Measurements from ENCODE around the gene C6orf120. TPM values are rescaled to one million over a fixed set of nuclear protein-coding genes. Genes with fewer than 3 reads are reported as not detected.
A peak's percentile ranks its signal among the peaks of the same experiment; 100 is the strongest.

The C6orf120 gene
- total RNA-seq (24.9 and 27.1 TPM in 2 replicates), polyA plus RNA-seq (9.7 and 10.5 TPM in 2 replicates), polyA minus RNA-seq (19.3 and 25.9 TPM in 2 replicates)
- 38.6 TPM for total RNA-seq (2013)

GRCh38 chr6:169701954-169702839 is at the start of gene C6orf120, which contains the start of gene WDR27:
C6orf120 (plus strand) TSS chr6:169702126; CDS start chr6:169702460, 334 bp downstream.
WDR27 (minus strand) TSS chr6:169702029; CDS start chr6:169689005, 13,024 bp downstream.
- Histone ChIP-seq H3K9me3 (ENCODE audit: control extremely low read depth in 1 of 3, control insufficient read depth in 2 of 3, insufficient read depth in 1 of 3, low read length in 2 of 3) (peaks cover 0 to 2% (median 0%) of the 10 kb centered on the region in 3 donors), H3K9ac (ENCODE audit: low read length) (peak within 1 kb of the TSS; percentile 92), H3K4me2 (replicated peaks; ENCODE audit: low read depth, low read length, poor library complexity, severe bottlenecking) (peak within 1 kb of the TSS; percentile 85), H3K4me3 (ENCODE audit: control extremely low read depth in 1 of 5, extremely low read depth in 1 of 5, insufficient read depth in 1 of 5, low read depth in 2 of 5, low read length in 4 of 5) (peak within 1 kb of the TSS; percentile 61 to 95 (median 85)), H4K20me1 (ENCODE audit: control insufficient read depth, insufficient read depth, low read length, poor library complexity, severe bottlenecking) (no peaks in the 10 kb centered on the region), H3K27me3 (replicated peaks in 1 of 4; ENCODE audit: control extremely low read depth in 1 of 4, control insufficient read depth in 3 of 4, insufficient read depth in 4 of 4, low read length in 3 of 4) (no peaks in the 10 kb centered on the region), H3K36me3 (replicated peaks in 1 of 2; ENCODE audit: control extremely low read depth in 1 of 2, control insufficient read depth in 1 of 2, extremely low read depth in 1 of 2, insufficient read depth in 2 of 2, low read length in 1 of 2) (peaks cover 6 to 7% of the 10 kb centered on the region in 2 experiments), H2AFZ (ENCODE audit: insufficient read depth, low read depth, low read length, poor library complexity, severe bottlenecking) (peak within 1 kb of the TSS; percentile 97), H3K27ac (ENCODE audit: low read length in 2 of 2) (peak within 1 kb of the TSS; percentile 86 to 95), H3K79me2 (ENCODE audit: control insufficient read depth, insufficient read depth, low read length) (peaks cover 40% of the 10 kb centered on the region), H3K4me1 (ENCODE audit: control insufficient read depth in 2 of 2, insufficient read depth in 2 of 2, low read length in 2 of 2) (peaks cover 27 to 44% of the 10 kb centered on the region in 2 donors)
- WGBS (ENCODE audit: insufficient coverage) = under 1% methylated on average over 92 of the region's 92 CpGs
- ChIA-PET POLR2A (interaction anchor here (0.9 to 3.0 kb wide), 4 partner anchors 20 to 851 kb away, joined by 3 to 28 read pairs (median 12); partner anchors contain the start of genes DYNLT2, ERMARD, PSMB1 and TBP), CTCF (interaction anchor here (0.5 to 2.1 kb wide), 8 partner anchors 13 to 281 kb away, joined by 3 to 8 read pairs (median 3); partner anchors contain the start of gene ERMARD)
- Mint-ChIP-seq H3K4me3 (peak within 1 kb of the TSS; percentile 95), H3K4me1 (peaks cover 52% of the 10 kb centered on the region), H3K27me3 (no peaks in the 10 kb centered on the region), H3K9me3 (ENCODE audit: insufficient read depth) (no peaks in the 10 kb centered on the region), H3K27ac (peak within 1 kb of the TSS; percentile 94)
- DNase-seq = peak; percentile 98
- intact Hi-C loops (cut with micrococcal nuclease) = loop anchor here (1.0 to 10.0 kb wide), 6 partner anchors 21 to 882 kb away; partner anchors contain the start of genes DYNLT2, ERMARD, PDCD2 and TBP
- ATAC-seq (ENCODE audit: low read depth) = peak; percentile 90
- no peak for TF ChIP-seq CTCF (IDR thresholded peaks at IDR 0.05)
- TF ChIP-seq EZH2 (IDR thresholded peaks at IDR 0.05; ENCODE audit: borderline replicate concordance, insufficient read depth, low read depth, low read length, poor library complexity, severe bottlenecking) = no peak

Data from B cell (primary cell).